HL-60/S4 treated with retinoic acid at 250 ng/mL for 4 days and 3 days (cell line): Measurements from ENCODE around the gene TIMM8B.
"Not testable (repeated sequence)": the region's sequence is repeated elsewhere in the genome, so short reads cannot be mapped to it uniquely, and the experiment has no call there.

Experiments used
- in situ Hi-C: fragments of 300-500 bp; cut with MboI; formaldehyde crosslinking; loops from 2 replicates; pipeline ENCODE4 v1.7.0; 2022; ENCODE audit warnings: low sequenced_read_pairs

The TIMM8B gene

GRCh38 chr11:112082729-112083128 lies 3.8 kb downstream of the TIMM8B start:
- in situ Hi-C loops = no loop called here

- in situ Hi-C loops = no loop called here
Measured at GRCh38 chr11:112073941-112074811, 12.4 kb downstream of the TIMM8B start, which contains the start of the genes NKAPD1 and PIH1D2. NKAPD1 (plus strand) TSS chr11:112074299; CDS start chr11:112075575, 1,276 bp downstream. PIH1D2 (minus strand) TSS chr11:112074017; CDS start chr11:112073174, 843 bp downstream.

GRCh38 chr11:112062923-112063322 lies 23.6 kb downstream of the TIMM8B start:
- in situ Hi-C loops = no loop called here

- in situ Hi-C loops = no loop called here
Measured at GRCh38 chr11:112058103-112058502, 28.5 kb downstream of the TIMM8B start.

- in situ Hi-C loops = no loop called here
Measured at GRCh38 chr11:112057170-112057569, 29.4 kb downstream of the TIMM8B start.

GRCh38 chr11:112051768-112052167 lies 34.8 kb downstream of the TIMM8B start:
- in situ Hi-C loops = no loop called here

- in situ Hi-C loops = no loop called here
Measured at GRCh38 chr11:112050721-112051120, 35.8 kb downstream of the TIMM8B start.

- in situ Hi-C loops = no loop called here
Measured at GRCh38 chr11:112049777-112050176, 36.8 kb downstream of the TIMM8B start.

- in situ Hi-C loops = not testable (repeated sequence)
Measured at GRCh38 chr11:112048256-112048655, 38.3 kb downstream of the TIMM8B start.

- in situ Hi-C loops = not testable (repeated sequence)
Measured at GRCh38 chr11:112046647-112047046, 39.9 kb downstream of the TIMM8B start.

GRCh38 chr11:112044961-112045360 lies 41.6 kb downstream of the TIMM8B start:
- in situ Hi-C loops = no loop called here

- in situ Hi-C loops = no loop called here
Measured at GRCh38 chr11:112042961-112043304, 43.6 kb downstream of the TIMM8B start.

GRCh38 chr11:112042161-112042960 lies 44.2 kb downstream of the TIMM8B start:
- in situ Hi-C loops = no loop called here

- in situ Hi-C loops = no loop called here
Measured at GRCh38 chr11:112037527-112037926, 49.0 kb downstream of the TIMM8B start.
